Hepatocyte (in vitro differentiated cells): Measurements from ENCODE around the gene BARX2. TPM values are rescaled to one million over a fixed set of nuclear protein-coding genes. Genes with fewer than 3 reads are reported as not detected.
A peak's percentile ranks its signal among the peaks of the same experiment; 100 is the strongest.

ENCODE experiments used
- DNase-seq: peaks from one replicate; pipeline ENCODE4 v3.0.0-alpha.2; 2016; ENCODE audit warnings: low spot score
- H2AFZ ChIP-seq: fragments of 200-600 bp; sonication (generic); 2 replicates; pipeline ENCODE4 v1.6.0; 2016; ENCODE audit warnings: antibody characterized with exemption, mild to moderate bottlenecking
- H3K27ac ChIP-seq: fragments of 200-600 bp; sonication (generic); 2 replicates; pipeline ENCODE4 v1.5.1; 2016; ENCODE audit warnings: mild to moderate bottlenecking
- H3K27me3 ChIP-seq: fragments of 200-600 bp; sonication (generic); 2 replicates; pipeline ENCODE4 v1.6.1; 2016
- H3K36me3 ChIP-seq: fragments of 200-600 bp; sonication (generic); replicated peaks from 2 replicates; pipeline ENCODE4 v1.5.1; 2016; ENCODE audit warnings: low read depth; ENCODE audit not compliant: insufficient read depth
- H3K4me1 ChIP-seq: fragments of 200-600 bp; sonication (generic); 2 replicates; pipeline ENCODE4 v1.5.1; 2016; ENCODE audit warnings: mild to moderate bottlenecking, moderate library complexity; ENCODE audit not compliant: insufficient read depth
- H3K4me2 ChIP-seq: fragments of 200-600 bp; sonication (generic); 2 replicates; pipeline ENCODE4 v1.6.0; 2016
- H3K4me3 ChIP-seq: fragments of 200-600 bp; sonication (generic); 2 replicates; pipeline ENCODE4 v1.5.1; 2016; ENCODE audit warnings: mild to moderate bottlenecking
- H3K79me2 ChIP-seq: fragments of 200-600 bp; sonication (generic); 2 replicates; pipeline ENCODE4 v1.6.0; 2017; ENCODE audit warnings: mild to moderate bottlenecking
- H3K9me2 ChIP-seq: fragments of 200-600 bp; sonication (generic); replicated peaks from 2 replicates; pipeline ENCODE4 v1.6.0; 2017; ENCODE audit warnings: mild to moderate bottlenecking; ENCODE audit not compliant: insufficient read depth
- H3K9me3 ChIP-seq: fragments of 200-600 bp; sonication (generic); 2 replicates; pipeline ENCODE4 v1.5.1; 2016; ENCODE audit warnings: low read depth, mild to moderate bottlenecking
- H4K20me1 ChIP-seq: fragments of 200-600 bp; sonication (generic); 2 replicates; pipeline ENCODE4 v1.6.0; 2016; ENCODE audit warnings: mild to moderate bottlenecking; ENCODE audit not compliant: insufficient read depth, poor library complexity, severe bottlenecking
- CTCF ChIP-seq: fragments of 200-600 bp; sonication (generic); IDR thresholded peaks from 2 replicates; pipeline ENCODE4 v1.5.1; 2016; ENCODE audit warnings: antibody characterized with exemption, mild to moderate bottlenecking; ENCODE audit not compliant: poor library complexity
- EZH2 ChIP-seq: fragments of 200-600 bp; sonication (generic); IDR thresholded peaks from 2 replicates; pipeline ENCODE4 v1.6.1; 2016; ENCODE audit warnings: antibody characterized with exemption, mild to moderate bottlenecking, borderline replicate concordance
- EZH2phosphoT487 ChIP-seq: fragments of 200-600 bp; sonication (generic); IDR thresholded peaks from one replicate; pipeline ENCODE4 v1.6.1; 2018; ENCODE audit warnings: antibody characterized with exemption, mild to moderate bottlenecking, low read depth, moderate library complexity; ENCODE audit not compliant: unreplicated experiment, severe bottlenecking
- WGBS: methylation state at CpG from one replicate; pipeline ENCODE4 v1.1.6; 2016; ENCODE audit warnings: low lambda C conversion rate; ENCODE audit errors: missing lambda C conversion rate; 5-methylcytosine and 5-hydroxymethylcytosine counted together
- polyA plus RNA-seq: library from polyadenylated mRNA; unstranded; fragments of >200 nt; fragmentation: Nextera tagmentation; extraction: Ambion mirVana; gene quantifications from 2 replicates; pipeline ENCODE4 v1.2.1, GENCODE V29; 2016
- total RNA-seq: library from RNA; depleted of rRNA; stranded (reverse); fragments of >200 nt; gene quantifications from 2 replicates; pipeline ENCODE4 v1.2.3, GENCODE V29; 2014

Gene BARX2
- total and polyA plus RNA-seq, 2 experiments from 2014 or later = 0.10 to 0.77 TPM

- peaks cover 8% of the 10 kb centered on the region for H3K4me1 ChIP-seq
- H3K4me2 ChIP-seq = no peak overlapping the region
- H3K4me3 ChIP-seq = no peak overlapping the region
- no peak for TF ChIP-seq EZH2phosphoT487
- no peaks in the 10 kb centered on the region for H3K9me2 ChIP-seq
- DNase-seq = no peak
- H3K79me2 ChIP-seq = no peaks in the 10 kb centered on the region
- no peak overlapping the region for H2AFZ ChIP-seq
- H3K27me3 ChIP-seq = no peaks in the 10 kb centered on the region
- H3K36me3 ChIP-seq = no peaks in the 10 kb centered on the region
- no peaks in the 10 kb centered on the region for H4K20me1 ChIP-seq
- H3K27ac ChIP-seq = no peak overlapping the region
- no peaks in the 10 kb centered on the region for H3K9me3 ChIP-seq
Measured at GRCh38 chr11:129423426-129423825, 47.8 kb downstream of the BARX2 start.

GRCh38 chr11:129425214-129425613 lies 49.6 kb downstream of the BARX2 start:
- WGBS = 88% methylated on average over 4 of the region's 4 CpGs
- no peak for TF ChIP-seq EZH2phosphoT487
- TF ChIP-seq CTCF = no peak
- TF ChIP-seq EZH2 = no peak
- Histone ChIP-seq H3K9me2 (no peaks in the 10 kb centered on the region), H2AFZ (no peak overlapping the region), H3K27me3 (no peaks in the 10 kb centered on the region), H3K4me2 (no peak overlapping the region), H3K79me2 (no peaks in the 10 kb centered on the region), H3K9me3 (no peaks in the 10 kb centered on the region), H3K36me3 (no peaks in the 10 kb centered on the region), H3K4me3 (no peak overlapping the region), H4K20me1 (no peaks in the 10 kb centered on the region), H3K27ac (no peak overlapping the region), H3K4me1 (peaks cover 12% of the 10 kb centered on the region)
- no peak for DNase-seq

- peaks cover 12% of the 10 kb centered on the region for H3K4me1 ChIP-seq
Measured at GRCh38 chr11:129426038-129426437, 50.4 kb downstream of the BARX2 start.

GRCh38 chr11:129426776-129427175 lies 51.1 kb downstream of the BARX2 start:
- H3K27ac ChIP-seq = peak overlapping the region; percentile 10
- H3K4me1 ChIP-seq = peaks cover 12% of the 10 kb centered on the region
- H3K9me3 ChIP-seq = peaks cover 7% of the 10 kb centered on the region
- H3K4me3 ChIP-seq = no peak overlapping the region
- no peak overlapping the region for H2AFZ ChIP-seq
- TF ChIP-seq EZH2 = no peak
- no peak for TF ChIP-seq CTCF
- no peak for TF ChIP-seq EZH2phosphoT487
- H3K79me2 ChIP-seq = no peaks in the 10 kb centered on the region
- no peaks in the 10 kb centered on the region for H4K20me1 ChIP-seq
- no peak for DNase-seq
- H3K4me2 ChIP-seq = peak overlapping the region; percentile 56
- no peaks in the 10 kb centered on the region for H3K36me3 ChIP-seq
- H3K27me3 ChIP-seq = no peaks in the 10 kb centered on the region
- no peaks in the 10 kb centered on the region for H3K9me2 ChIP-seq
- WGBS = 77% methylated on average over 3 of the region's 3 CpGs

More at GRCh38 chr11:129426038-129426437, 50.4 kb downstream of the BARX2 start:
- Histone ChIP-seq H3K9me3 (no peaks in the 10 kb centered on the region), H3K9me2 (no peaks in the 10 kb centered on the region), H3K27ac (no peak overlapping the region), H3K4me3 (no peak overlapping the region), H4K20me1 (no peaks in the 10 kb centered on the region), H3K36me3 (no peaks in the 10 kb centered on the region), H3K4me2 (no peak overlapping the region), H3K27me3 (no peaks in the 10 kb centered on the region), H3K79me2 (no peaks in the 10 kb centered on the region), H2AFZ (no peak overlapping the region)
- no peak for DNase-seq
- TF ChIP-seq EZH2 = no peak
- WGBS = 88% methylated on average over 3 of the region's 3 CpGs

- no peaks in the 10 kb centered on the region for H4K20me1 ChIP-seq
- H3K27ac ChIP-seq = peak overlapping the region; percentile 66
- 60% methylated on average over 3 of the region's 3 CpGs for WGBS
- no peak overlapping the region for H2AFZ ChIP-seq
- H3K4me1 ChIP-seq = peaks cover 12% of the 10 kb centered on the region
- H3K36me3 ChIP-seq = no peaks in the 10 kb centered on the region
- no peaks in the 10 kb centered on the region for H3K9me2 ChIP-seq
- peak; percentile 44 for DNase-seq
- peak overlapping the region; percentile 56 for H3K4me2 ChIP-seq
- H3K79me2 ChIP-seq = no peaks in the 10 kb centered on the region
- no peaks in the 10 kb centered on the region for H3K27me3 ChIP-seq
- TF ChIP-seq EZH2 (no peak), EZH2phosphoT487 (no peak), CTCF (no peak)
- peaks cover 7% of the 10 kb centered on the region for H3K9me3 ChIP-seq
- no peak overlapping the region for H3K4me3 ChIP-seq
Measured at GRCh38 chr11:129427376-129427775, 51.7 kb downstream of the BARX2 start.
